ENCODE measurements around the gene DNAH14.

Gene DNAH14

DNA sequence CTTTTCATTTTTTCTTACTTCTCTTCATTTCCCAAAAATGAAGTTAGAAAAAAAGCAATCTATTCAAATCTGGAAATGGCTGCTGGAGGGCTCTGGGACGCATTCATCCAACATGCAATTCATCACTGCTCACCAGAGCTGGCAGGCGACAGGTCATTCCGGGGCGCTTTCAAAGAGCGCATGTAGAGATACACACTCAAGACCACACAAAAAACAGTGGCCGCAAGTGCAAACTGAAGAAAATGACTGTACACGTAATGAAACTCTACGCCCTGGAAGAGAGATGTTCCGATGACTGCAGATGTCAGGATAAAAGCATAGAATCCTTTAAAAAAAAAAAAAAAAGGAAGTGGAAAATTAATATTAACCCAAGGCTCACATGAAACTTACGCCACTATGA is 482.8 kb downstream of the DNAH14 start:
- no peak for DNase-seq (ENCODE audit: low spot score)
- TF ChIP-seq CTCF (IDR thresholded peaks at IDR 0.05; ENCODE audit: extremely low read depth, missing control alignments), result no peak

- no peak for TF ChIP-seq CTCF (IDR thresholded peaks at IDR 0.05; ENCODE audit: extremely low read depth, missing control alignments)
- no peak for DNase-seq (ENCODE audit: low spot score)
These were observed 483.4 kb downstream of the DNAH14 start for GRCh38 chr1:225412803-225413351.

- DNase-seq (ENCODE audit: low spot score), result no peak
- no peak for TF ChIP-seq CTCF (IDR thresholded peaks at IDR 0.05; ENCODE audit: extremely low read depth, missing control alignments)
These were observed 484.4 kb downstream of the DNAH14 start for GRCh38 chr1:225413708-225414375.

GRCh38 chr1:225415307-225415706 is 485.8 kb downstream of the DNAH14 start:
- no peak for TF ChIP-seq CTCF (IDR thresholded peaks at IDR 0.05; ENCODE audit: extremely low read depth, missing control alignments)
- DNase-seq (ENCODE audit: low spot score), result no peak

GRCh38 chr1:225415967-225416745 is 486.7 kb downstream of the DNAH14 start:
- no peak for TF ChIP-seq CTCF (IDR thresholded peaks at IDR 0.05; ENCODE audit: extremely low read depth, missing control alignments)
- no peak for DNase-seq (ENCODE audit: low spot score)

- no peak for TF ChIP-seq CTCF (IDR thresholded peaks at IDR 0.05; ENCODE audit: extremely low read depth, missing control alignments)
- DNase-seq (ENCODE audit: low spot score), result no peak
These were observed 488.6 kb downstream of the DNAH14 start for GRCh38 chr1:225418059-225418458.

DNA sequence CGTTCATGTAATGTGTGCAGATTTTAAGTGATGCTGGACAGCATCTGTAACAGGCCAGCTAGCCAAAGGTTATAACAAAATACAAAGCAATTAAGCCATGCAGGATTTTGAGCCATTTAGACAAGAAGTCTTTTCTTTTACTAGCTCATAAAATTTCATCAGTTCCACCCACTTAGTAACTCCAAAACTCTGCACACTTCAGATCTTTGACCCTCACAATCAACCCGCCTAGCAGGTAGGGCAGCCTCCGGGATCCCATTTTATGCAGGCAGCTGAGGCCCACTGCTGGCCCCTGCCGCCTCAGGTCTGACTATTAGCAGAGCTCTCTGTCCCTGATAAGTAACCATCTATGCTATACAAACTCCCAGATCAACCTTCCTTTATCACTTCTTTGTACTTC is 489.1 kb downstream of the DNAH14 start:
- DNase-seq (ENCODE audit: low spot score), result no peak
- TF ChIP-seq CTCF (IDR thresholded peaks at IDR 0.05; ENCODE audit: extremely low read depth, missing control alignments), result no peak

Data from GM20000 (cell line).